ENCODE results near the gene RPS15.
A peak's percentile ranks its signal among the peaks of the same experiment; 100 is the strongest.

The RPS15 gene

GRCh38 chr19:1468821-1469254 is 30.6 kb downstream of the RPS15 start:
- Histone ChIP-seq H3K9ac (ENCODE audit: low read length) (no peak overlapping the region), H3K4me3 (ENCODE audit: low read length) (peak overlapping the region; percentile 36), H3K27ac (ENCODE audit: low read depth, low read length) (no peak overlapping the region), H3K27me3 (ENCODE audit: control insufficient read depth, insufficient read depth, low read length) (peaks cover 55% of the 10 kb centered on the region), H3K36me3 (ENCODE audit: control insufficient read depth, insufficient read depth, low read length) (no peaks in the 10 kb centered on the region), H3K4me1 (ENCODE audit: control insufficient read depth, insufficient read depth, low read length) (peaks cover 7% of the 10 kb centered on the region)

- Histone ChIP-seq H3K4me3 (ENCODE audit: low read length) (peak overlapping the region; percentile 54), H3K9ac (ENCODE audit: low read length) (no peak overlapping the region), H3K27me3 (ENCODE audit: control insufficient read depth, insufficient read depth, low read length) (peaks cover 55% of the 10 kb centered on the region), H3K27ac (ENCODE audit: low read depth, low read length) (no peak overlapping the region), H3K4me1 (ENCODE audit: control insufficient read depth, insufficient read depth, low read length) (peaks cover 7% of the 10 kb centered on the region), H3K36me3 (ENCODE audit: control insufficient read depth, insufficient read depth, low read length) (no peaks in the 10 kb centered on the region)
Observed at GRCh38 chr19:1469255-1470054, 31.3 kb downstream of the RPS15 start.

GRCh38 chr19:1470055-1470304 is 31.8 kb downstream of the RPS15 start:
- Histone ChIP-seq H3K27me3 (ENCODE audit: control insufficient read depth, insufficient read depth, low read length) (peaks cover 55% of the 10 kb centered on the region), H3K4me1 (ENCODE audit: control insufficient read depth, insufficient read depth, low read length) (peaks cover 7% of the 10 kb centered on the region), H3K36me3 (ENCODE audit: control insufficient read depth, insufficient read depth, low read length) (peaks cover 3% of the 10 kb centered on the region), H3K4me3 (ENCODE audit: low read length) (peak overlapping the region; percentile 54), H3K9ac (ENCODE audit: low read length) (no peak overlapping the region), H3K27ac (ENCODE audit: low read depth, low read length) (no peak overlapping the region)

GRCh38 chr19:1470305-1471009 is 32.3 kb downstream of the RPS15 start:
- peaks cover 7% of the 10 kb centered on the region for H3K4me1 ChIP-seq (ENCODE audit: control insufficient read depth, insufficient read depth, low read length)
- peak overlapping the region; percentile 57 for H3K4me3 ChIP-seq (ENCODE audit: low read length)
- H3K27me3 ChIP-seq (ENCODE audit: control insufficient read depth, insufficient read depth, low read length) = peaks cover 55% of the 10 kb centered on the region
- H3K9ac ChIP-seq (ENCODE audit: low read length) = no peak overlapping the region
- peaks cover 3% of the 10 kb centered on the region for H3K36me3 ChIP-seq (ENCODE audit: control insufficient read depth, insufficient read depth, low read length)
- no peak overlapping the region for H3K27ac ChIP-seq (ENCODE audit: low read depth, low read length)

- H3K4me3 ChIP-seq (ENCODE audit: low read length) = peak overlapping the region; percentile 57
- H3K36me3 ChIP-seq (ENCODE audit: control insufficient read depth, insufficient read depth, low read length) = peaks cover 3% of the 10 kb centered on the region
- no peak overlapping the region for H3K9ac ChIP-seq (ENCODE audit: low read length)
- H3K27me3 ChIP-seq (ENCODE audit: control insufficient read depth, insufficient read depth, low read length) = peaks cover 54% of the 10 kb centered on the region
- peaks cover 7% of the 10 kb centered on the region for H3K4me1 ChIP-seq (ENCODE audit: control insufficient read depth, insufficient read depth, low read length)
- H3K27ac ChIP-seq (ENCODE audit: low read depth, low read length) = no peak overlapping the region
Observed at GRCh38 chr19:1471010-1471514, 32.9 kb downstream of the RPS15 start.

- peak overlapping the region; percentile 57 for H3K4me3 ChIP-seq (ENCODE audit: low read length)
- H3K27me3 ChIP-seq (ENCODE audit: control insufficient read depth, insufficient read depth, low read length) = peaks cover 49% of the 10 kb centered on the region
- H3K36me3 ChIP-seq (ENCODE audit: control insufficient read depth, insufficient read depth, low read length) = peaks cover 3% of the 10 kb centered on the region
- no peak overlapping the region for H3K27ac ChIP-seq (ENCODE audit: low read depth, low read length)
- no peak overlapping the region for H3K9ac ChIP-seq (ENCODE audit: low read length)
- peaks cover 7% of the 10 kb centered on the region for H3K4me1 ChIP-seq (ENCODE audit: control insufficient read depth, insufficient read depth, low read length)
Observed at GRCh38 chr19:1471515-1472160, 33.4 kb downstream of the RPS15 start.

- H3K4me3 ChIP-seq (ENCODE audit: low read length) = no peak overlapping the region
- H3K27me3 ChIP-seq (ENCODE audit: control insufficient read depth, insufficient read depth, low read length) = peaks cover 44% of the 10 kb centered on the region
- H3K27ac ChIP-seq (ENCODE audit: low read depth, low read length) = no peak overlapping the region
- H3K9ac ChIP-seq (ENCODE audit: low read length) = no peak overlapping the region
- H3K36me3 ChIP-seq (ENCODE audit: control insufficient read depth, insufficient read depth, low read length) = peaks cover 5% of the 10 kb centered on the region
- H3K4me1 ChIP-seq (ENCODE audit: control insufficient read depth, insufficient read depth, low read length) = peaks cover 7% of the 10 kb centered on the region
Observed at GRCh38 chr19:1472231-1473084, 34.3 kb downstream of the RPS15 start.

- H3K4me3 ChIP-seq (ENCODE audit: low read length) = no peak overlapping the region
- no peak overlapping the region for H3K9ac ChIP-seq (ENCODE audit: low read length)
- H3K27me3 ChIP-seq (ENCODE audit: control insufficient read depth, insufficient read depth, low read length) = peaks cover 42% of the 10 kb centered on the region
- H3K4me1 ChIP-seq (ENCODE audit: control insufficient read depth, insufficient read depth, low read length) = peaks cover 7% of the 10 kb centered on the region
- peaks cover 5% of the 10 kb centered on the region for H3K36me3 ChIP-seq (ENCODE audit: control insufficient read depth, insufficient read depth, low read length)
- no peak overlapping the region for H3K27ac ChIP-seq (ENCODE audit: low read depth, low read length)
Observed at GRCh38 chr19:1473085-1473851, 35.1 kb downstream of the RPS15 start.

GRCh38 chr19:1474011-1474764 is 36.0 kb downstream of the RPS15 start:
- Histone ChIP-seq H3K27ac (ENCODE audit: low read depth, low read length) (no peak overlapping the region), H3K9ac (ENCODE audit: low read length) (no peak overlapping the region), H3K36me3 (ENCODE audit: control insufficient read depth, insufficient read depth, low read length) (peaks cover 5% of the 10 kb centered on the region), H3K4me3 (ENCODE audit: low read length) (no peak overlapping the region), H3K27me3 (ENCODE audit: control insufficient read depth, insufficient read depth, low read length) (peaks cover 38% of the 10 kb centered on the region), H3K4me1 (ENCODE audit: control insufficient read depth, insufficient read depth, low read length) (peaks cover 7% of the 10 kb centered on the region)

GRCh38 chr19:1474765-1475351 is 36.7 kb downstream of the RPS15 start:
- Histone ChIP-seq H3K27ac (ENCODE audit: low read depth, low read length) (no peak overlapping the region), H3K4me1 (ENCODE audit: control insufficient read depth, insufficient read depth, low read length) (peaks cover 7% of the 10 kb centered on the region), H3K9ac (ENCODE audit: low read length) (no peak overlapping the region), H3K36me3 (ENCODE audit: control insufficient read depth, insufficient read depth, low read length) (peaks cover 5% of the 10 kb centered on the region), H3K4me3 (ENCODE audit: low read length) (no peak overlapping the region), H3K27me3 (ENCODE audit: control insufficient read depth, insufficient read depth, low read length) (peaks cover 33% of the 10 kb centered on the region)

Data from rectal smooth muscle tissue (tissue), 1 donor.